Amygdala (tissue), 56 donors: ENCODE data around the gene ARMH3.

Experiments
- DNase-seq, 56 donors: peaks; one replicate each; lab custom pipeline; 2025; lab: John Stamatoyannopoulos, UW

The ARMH3 gene

DNA sequence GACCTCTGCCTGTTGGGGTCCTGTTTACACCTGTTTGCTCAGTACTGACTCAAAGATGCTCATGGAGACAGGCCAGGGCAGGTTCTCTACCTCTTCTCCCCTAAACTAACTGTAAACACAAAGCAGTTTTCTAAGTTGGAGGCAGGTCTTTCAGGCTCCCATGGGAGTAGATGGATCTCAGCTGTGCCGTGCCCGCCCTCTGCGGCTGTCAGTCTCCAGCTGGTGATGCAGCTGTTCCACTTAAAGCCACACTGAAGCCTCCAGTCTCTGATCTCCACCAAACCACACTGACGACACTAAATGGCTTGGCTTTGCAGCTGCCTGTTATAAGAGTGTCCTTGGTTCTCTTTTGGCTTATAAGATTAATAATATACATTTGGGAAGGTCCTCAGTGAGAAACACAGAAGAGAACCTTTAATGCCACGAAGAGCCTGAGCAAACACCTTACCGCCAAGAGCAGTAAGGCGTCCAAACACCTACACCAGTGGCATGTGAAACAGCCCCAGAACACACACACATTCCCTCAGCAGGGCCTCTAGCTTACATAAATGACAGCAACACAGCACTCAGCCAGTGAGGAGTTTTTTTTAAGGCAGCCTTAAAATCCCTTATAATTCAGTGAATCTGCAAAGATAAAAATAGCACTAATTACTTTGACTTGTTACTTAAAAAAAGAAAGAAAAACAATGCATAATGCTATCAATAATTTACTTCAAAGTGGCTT lies 152.0 kb downstream of the ARMH3 start:
- peak in 24 of 56 donors; percentile 1 to 65 (median 19) for DNase-seq

DNA sequence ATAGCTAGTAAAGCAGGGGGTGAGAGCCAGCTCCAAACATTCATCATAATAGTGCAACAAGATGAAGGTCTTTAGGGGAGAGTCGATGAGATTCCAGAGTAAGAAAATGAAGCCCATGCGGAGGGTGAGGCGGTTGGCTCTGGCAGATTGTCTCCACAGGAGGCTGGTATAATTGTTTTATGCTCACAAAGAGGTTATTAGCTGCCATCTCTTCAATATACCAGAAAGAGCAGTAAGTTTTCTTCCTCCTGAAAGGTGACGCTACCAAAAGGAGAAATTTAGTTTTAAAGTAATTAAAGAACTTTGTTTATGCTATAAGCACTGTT lies 153.2 kb downstream of the ARMH3 start:
- DNase-seq = no peak

DNA sequence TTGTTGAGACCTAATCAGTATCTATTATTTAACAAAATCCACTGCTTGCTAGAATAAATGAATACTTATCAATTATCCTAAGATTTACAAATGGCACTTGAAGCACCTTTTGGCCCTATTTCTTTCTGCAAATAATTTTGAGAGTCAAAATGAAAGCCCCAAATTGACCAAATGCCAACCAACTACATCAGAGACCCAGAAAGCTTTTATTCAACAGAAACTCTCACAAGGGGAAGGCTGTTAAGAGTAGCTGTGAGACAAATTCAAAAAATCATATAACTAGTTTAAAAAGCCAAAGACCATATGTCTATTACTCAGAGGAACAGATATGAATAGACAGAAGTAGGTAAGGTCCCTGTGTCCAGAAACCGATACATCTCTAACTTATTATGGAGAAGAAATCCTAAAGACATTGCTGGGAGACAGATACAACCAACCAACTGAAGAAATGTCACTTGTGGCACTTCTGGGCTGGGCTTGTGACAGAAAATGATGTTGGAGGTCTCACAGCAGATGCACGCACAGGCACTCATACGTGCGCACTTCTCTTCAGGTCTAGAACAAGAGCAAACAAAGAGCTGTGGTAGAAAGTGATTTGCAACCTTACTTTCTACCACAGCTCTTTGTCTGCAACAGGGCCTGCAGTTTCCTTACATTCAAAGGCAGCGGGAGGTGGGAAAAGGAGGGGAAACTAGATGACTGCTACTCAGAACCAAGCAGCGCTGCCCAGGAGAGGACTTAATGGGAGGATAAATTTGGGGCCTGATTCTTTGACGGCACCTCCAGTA lies 153.7 kb downstream of the ARMH3 start:
- no peak for DNase-seq

DNA sequence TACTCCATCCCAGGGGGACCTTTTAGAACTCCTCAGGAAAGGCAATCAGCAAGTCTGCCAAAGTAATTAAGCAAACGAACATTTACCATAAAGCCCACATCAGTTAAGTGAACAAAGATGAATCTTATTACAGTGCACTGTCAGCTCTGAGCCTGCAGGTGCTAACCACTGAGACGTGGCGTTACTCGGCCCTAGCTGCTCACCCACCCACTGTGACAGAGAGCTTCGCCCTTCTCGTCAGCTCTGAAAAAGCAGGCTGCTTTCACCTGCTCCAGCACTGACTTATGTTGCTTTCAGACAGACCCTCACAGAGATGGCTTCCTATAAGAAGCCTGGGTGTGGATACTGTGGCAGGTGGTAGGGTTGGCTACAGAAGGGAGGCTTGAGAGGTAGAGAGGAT lies 154.6 kb downstream of the ARMH3 start:
- no peak for DNase-seq

DNA sequence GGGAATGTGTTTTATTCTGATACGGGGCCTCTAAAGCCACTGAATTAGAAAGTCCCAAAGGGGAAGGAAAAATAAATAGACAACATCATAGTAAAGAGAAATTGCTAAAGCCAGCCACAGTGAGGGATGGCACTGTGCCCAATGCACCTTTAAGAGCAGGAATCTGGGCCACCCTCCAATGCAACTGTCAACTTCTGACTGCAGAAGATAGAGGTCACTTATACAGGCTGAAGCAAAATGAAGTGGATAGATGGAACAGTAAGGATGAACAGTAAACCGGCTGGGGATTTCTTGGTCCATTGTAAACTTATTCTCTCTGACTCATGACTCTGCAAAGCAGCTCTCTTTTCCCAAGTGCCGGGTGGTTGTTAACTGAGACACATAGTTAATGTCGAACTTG lies 158.3 kb downstream of the ARMH3 start:
- DNase-seq = no peak

DNA sequence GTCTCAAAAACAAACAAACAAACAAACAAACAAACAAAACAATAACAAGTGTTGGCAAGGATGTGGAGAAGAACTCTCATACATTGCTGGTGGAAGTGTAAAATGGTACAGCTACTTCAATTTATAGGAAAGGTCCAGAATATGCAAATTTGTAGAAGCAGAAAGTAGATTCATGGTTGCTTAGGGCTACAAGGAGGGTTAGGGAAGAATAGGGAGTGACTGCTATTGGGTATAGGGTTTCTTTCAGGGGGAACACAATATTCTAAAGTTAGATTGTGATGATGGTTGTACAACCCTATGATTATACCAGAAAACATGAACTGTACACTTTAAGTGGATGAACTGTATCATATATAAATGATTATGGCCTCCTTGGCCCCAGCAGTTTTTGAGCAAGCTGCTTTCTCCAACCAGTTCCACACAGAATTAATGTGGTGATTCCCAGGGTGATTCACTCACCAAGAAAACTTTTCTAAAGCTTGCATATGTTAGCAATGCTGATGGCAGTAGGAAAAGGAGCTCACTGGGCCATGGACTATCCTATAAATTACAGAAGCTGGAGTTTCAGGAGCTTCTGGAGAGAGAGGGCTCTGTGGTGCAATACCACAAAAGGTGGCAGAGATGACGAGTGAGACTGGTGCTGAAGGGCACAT lies 159.6 kb downstream of the ARMH3 start:
- no peak for DNase-seq

DNA sequence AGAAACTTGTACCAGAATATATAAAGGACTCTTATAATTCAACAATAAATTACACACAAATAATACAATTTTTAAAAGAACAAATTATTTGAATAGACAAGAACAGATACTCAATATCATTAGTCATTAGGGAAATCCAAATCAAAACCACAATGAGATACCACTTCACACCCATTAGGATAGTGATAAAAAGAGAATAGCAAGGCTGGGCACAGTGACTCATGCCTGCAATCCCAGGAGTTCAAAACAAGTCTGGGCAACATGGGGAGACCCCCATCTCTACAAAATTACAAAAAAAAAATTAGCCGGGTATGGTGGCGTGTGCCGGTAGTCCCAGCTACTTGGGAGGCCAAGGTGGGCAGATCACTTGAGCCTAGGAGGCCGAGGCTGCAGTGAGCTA lies 160.2 kb downstream of the ARMH3 start:
- no peak for DNase-seq

DNA sequence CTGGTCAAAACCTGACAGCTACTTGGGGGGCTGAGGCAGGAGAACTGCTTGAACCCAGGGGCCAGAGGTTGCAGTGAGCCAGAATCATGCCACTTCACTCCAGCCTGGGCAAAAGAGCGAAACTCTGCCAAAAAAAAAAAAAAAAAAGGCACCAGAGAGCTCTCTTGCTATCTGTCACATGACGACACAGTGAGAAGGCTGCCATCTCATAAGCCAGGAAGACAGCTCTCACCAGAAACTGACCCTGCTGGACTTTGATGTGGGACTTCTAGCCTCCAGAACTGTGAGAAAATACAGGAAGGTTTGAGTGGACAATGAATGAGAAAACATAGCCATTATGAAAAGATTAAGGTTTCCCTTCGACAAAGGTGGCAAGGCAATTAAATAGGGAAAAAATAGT lies 161.2 kb downstream of the ARMH3 start:
- DNase-seq = no peak

DNA sequence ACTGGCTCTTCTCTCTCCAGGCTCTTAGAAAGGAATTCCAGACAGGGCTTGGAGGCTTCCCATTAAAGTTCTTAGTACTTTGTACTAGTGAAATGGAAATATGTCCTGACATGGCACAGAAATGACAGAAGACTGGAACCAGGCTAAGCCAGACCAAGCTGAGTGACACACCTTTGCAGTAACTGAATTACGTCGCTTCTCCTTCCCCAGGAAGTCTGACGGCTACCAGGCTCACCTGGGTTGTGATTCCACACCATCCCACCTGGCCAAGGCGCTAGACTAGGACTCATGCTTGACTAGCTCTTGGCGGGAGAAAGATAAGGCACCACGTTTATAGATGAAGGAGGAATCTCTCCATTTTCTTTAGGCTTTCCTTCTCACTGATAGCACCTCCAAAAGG lies 161.7 kb downstream of the ARMH3 start:
- DNase-seq = no peak

DNA sequence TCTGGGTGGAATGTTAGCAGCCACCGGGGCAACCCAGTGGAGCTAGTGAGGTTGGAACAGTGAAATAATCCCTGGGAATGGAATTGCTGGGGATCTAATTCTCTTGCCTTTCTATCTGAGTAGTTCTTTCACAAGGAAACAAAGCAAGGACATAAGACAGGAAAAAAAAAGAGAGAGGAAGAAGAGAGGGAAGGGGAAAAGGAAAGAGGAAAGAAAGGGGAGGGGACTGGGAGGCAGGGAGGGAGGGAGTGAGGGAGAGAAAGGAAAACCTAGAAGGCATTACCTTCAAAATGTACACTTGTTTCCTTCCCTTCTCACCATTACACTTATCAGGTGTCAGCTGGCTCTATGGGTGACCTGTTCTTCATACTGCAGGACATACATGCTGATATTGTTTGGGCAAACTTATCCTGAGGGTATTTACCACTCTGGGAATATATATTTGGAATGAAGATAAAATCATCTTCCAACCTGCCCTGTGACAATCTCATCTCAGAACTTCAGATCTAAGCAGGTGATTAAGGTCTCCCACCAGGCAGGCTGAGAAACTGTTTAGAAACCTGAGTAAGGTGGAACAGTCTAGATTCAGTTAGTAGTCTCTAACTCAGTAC lies 162.4 kb downstream of the ARMH3 start:
- DNase-seq = no peak

DNA sequence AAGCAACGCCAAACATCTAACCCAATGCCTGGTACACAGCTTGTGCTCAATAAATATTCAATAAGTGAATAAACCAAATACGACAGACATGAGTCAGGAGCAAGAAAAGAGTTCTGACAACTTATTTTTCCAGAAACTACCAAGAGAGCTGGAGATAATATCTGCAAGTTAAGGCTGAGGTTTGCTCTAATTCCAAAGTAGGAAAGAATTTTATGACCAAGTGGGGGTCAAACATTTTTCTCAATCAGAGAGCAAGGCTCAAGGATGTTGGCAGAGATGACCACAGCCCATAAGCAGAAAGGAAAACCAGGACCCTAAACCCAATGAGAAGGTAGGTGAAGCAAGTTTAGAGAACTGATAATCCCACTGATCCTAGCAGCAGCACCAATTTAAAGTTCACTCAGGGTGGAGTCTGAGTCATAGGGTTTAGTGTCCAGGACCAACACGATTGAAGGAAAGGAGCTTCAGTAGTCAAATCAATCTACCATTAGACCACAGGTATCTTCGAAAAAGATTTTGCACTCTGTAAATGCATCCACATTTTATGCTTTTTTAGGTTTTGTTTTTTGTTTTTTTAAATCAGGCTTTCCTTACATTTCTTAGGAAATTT lies 163.1 kb downstream of the ARMH3 start:
- DNase-seq = no peak

DNA sequence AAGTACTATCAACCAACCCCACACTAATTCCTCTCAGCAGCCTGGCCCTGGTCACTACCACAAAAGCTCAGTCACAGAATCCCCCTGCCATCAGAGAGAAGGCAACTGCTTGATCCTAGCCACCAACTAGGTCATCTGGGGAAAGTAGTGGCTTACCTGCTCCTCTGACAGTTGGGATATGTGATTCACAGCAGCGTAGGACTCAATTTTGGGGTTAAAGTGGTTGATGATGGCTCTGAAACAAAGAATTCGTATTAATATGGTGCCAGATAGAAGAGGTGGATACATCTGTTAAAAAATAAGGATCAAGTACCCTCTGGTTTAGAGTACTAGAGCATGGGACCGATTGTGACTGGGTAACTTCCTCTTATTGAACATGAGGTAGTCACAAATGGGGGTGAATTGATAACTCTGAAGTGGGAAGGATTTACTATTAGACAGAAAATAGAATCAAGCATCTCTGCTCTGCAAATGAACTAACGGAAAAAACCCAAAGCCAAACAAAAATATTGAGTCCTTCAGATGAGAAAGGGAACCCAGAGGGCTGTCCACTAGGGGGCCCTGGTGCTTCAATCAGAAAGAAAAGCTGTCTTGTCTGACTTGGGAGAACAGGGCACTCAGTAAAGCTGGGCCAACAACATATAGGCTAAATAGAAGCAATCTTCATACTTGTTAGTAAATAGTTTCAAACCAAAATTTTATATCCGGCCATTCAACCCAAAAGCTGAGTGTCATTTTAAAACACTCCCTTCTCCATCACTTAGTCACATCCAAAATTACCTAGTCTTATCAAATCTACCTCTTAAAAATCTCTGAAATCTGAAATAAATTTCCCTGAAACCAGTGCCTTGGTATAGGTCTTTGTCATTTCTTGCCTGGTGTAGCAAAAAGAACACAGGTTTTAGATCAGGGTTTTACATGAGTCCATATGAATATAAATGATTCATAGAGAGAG lies 166.4 kb downstream of the ARMH3 start:
- peak in 51 of 56 donors; percentile 3 to 90 (median 48) for DNase-seq

DNA sequence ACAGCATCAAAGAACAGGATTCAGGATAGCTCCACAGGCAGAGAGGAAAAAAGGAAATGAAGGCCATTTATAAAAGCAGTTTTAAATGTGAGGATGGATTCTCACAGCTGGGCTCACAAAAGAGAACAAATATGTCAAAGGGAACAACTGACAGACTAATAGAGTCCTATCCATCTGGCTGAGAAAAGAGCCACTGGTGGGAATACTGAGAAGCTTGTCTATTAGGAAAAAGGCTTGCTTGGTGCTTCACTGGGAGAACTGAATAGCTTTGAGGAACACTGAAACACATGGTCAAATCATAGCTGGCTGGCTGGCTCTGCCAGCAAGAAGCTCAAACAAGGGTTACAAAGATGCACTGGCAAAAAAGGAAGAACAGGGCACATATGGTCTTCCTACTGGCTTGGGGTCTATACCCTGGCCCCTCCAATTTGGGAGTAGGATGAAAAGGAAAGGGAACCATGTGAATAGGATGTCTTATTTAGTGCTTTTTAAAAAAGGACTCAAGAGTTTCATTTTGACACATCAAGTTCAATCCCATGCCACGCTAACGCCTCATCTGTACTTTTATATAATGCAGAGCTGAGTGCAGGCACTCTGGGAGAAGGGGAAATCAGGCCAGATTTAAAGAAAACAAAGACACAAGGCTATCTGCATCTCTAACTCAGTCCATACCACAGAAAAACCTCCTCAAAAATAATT lies 167.6 kb downstream of the ARMH3 start:
- peak in 15 of 56 donors; percentile 4 to 48 (median 13) for DNase-seq

DNA sequence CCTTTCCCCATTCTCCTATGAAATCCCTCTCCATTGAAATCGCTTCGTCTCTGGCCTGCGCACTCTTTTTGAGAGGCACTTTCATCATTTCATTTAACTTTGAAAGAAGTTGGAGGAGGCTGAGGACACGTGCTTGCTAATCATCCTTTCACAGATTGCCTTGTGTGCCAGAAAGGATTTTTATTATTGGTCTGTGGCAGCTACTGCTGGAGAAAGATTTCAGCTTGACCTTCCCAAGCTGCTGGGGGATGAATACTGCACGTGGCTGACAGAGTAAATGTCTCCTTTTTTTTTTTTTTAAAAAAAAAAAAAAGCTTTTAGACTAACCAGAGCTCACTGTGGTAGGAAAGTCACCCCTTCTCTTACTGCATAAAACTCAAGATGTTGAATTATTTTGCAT lies 168.2 kb downstream of the ARMH3 start:
- DNase-seq = peak in 3 of 56 donors; percentile 1 to 18 (median 9)

DNA sequence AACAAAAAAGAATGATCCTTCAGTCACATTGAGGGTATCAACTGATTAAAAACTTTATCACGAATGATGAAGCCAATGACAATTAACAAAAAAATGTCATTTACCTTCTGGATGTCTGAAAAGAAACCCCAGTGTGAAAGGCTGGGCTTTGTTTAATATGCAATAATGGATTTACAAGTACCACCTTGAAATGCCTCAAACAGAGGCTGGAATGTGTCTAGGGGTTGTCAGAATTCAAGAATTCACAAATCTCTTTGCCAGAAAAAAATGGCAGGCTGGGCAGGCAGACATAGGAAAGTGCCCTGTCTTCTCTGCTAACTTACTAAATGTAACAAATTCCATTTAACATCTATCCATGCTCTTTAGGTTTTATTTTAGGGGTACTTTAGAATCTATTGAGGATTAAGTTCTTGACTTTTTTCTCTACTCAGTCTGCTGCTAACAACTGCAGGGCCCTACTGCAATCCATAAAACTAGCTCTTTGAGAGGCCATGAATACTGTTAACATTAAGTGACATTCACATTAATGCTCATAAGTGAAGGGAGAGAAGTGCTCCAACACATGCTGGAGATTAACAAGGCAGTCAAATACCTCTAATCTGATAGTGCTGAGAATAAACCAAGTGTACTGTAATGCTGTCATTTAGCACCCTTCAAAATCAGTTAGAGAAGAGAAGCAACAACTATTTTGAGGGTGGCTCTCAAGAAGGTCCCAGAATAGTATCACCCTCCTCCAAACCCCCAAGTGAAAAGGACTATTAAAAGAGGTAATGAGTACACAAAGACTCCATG lies 169.3 kb downstream of the ARMH3 start:
- no peak for DNase-seq

DNA sequence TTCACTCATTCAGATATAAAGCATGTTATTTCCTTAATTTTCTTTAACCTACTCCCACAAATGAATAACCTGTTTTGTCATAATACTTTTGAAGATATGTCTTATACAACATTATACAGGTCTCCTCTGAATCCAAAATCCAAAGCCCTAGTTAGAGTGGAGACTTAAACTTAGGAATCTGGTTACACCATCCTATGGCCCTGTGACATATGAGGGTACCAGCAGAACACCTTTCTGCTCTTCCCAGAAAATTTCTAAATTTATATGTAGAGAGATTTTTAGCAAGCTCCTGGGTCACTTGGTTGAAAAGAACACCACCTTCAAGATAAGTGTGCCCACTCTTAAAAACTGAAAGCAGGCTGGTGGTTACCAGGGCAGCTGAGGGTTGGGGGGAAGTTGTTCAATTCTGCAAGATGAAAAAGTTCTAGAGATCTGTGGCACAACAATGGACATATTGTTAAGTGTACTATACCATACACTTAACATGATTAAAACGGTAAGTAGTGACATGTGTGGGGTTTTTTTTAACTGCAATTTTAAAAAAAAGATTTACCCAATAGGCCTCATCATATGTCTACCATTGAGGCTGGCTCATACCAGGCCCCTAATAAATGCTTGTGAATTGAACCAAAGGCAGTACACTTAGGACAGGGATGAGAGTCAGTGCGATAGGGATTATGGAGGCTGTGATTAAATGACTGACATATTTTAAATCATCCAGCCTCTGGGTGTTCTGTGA lies 174.8 kb downstream of the ARMH3 start:
- DNase-seq = no peak

DNA sequence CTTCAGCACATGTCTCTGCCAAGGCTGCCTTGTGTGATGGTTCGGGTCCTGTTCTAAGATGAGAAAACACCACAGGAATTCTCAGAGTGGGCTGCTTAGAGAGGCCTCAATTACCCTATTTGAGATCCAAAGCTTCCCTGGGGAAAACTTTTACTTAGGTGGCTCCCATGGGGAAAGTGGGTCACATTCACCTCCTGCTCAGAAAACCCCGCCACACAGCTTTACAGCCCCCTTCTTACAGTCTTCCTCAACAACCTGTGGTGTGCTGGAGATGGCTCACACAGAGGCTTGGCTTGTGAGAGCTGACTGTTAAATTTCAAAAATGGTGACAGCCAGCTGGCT lies 175.8 kb downstream of the ARMH3 start:
- DNase-seq = no peak
